Activated effector memory CD4-positive, alpha-beta T cell treated with anti-CD3 and anti-CD28 coated beads, Interleukin-2, amount 50 U/mL, for 16 hours (primary cell): ENCODE data around the gene TLK1.
"Not testable (repeated sequence)": the region's sequence is repeated elsewhere in the genome, so short reads cannot be mapped to it uniquely, and the experiment has no call there.

ENCODE experiments used
- DNase-seq: peaks from one replicate; pipeline ENCODE4 v3.0.0-alpha.2; 2020

The TLK1 gene

GRCh38 chr2:171169333-171169732 is 8.6 kb upstream of the TLK1 start:
- DNase-seq = no peak

GRCh38 chr2:171167352-171167997 is 6.8 kb upstream of the TLK1 start:
- no peak for DNase-seq

- no peak for DNase-seq
These were observed 5.8 kb upstream of the TLK1 start for GRCh38 chr2:171166328-171166983.

- DNase-seq = no peak
These were observed 5.3 kb upstream of the TLK1 start for GRCh38 chr2:171165967-171166327.

GRCh38 chr2:171163261-171163660 is 2.6 kb upstream of the TLK1 start:
- DNase-seq = no peak

GRCh38 chr2:171162522-171163197 is 2.0 kb upstream of the TLK1 start:
- not testable (repeated sequence) for DNase-seq

GRCh38 chr2:171160956-171161740 is 455 bp upstream of the TLK1 start:
- peak; percentile 87 for DNase-seq

- peak; percentile 85 for DNase-seq
These were observed 1.1 kb downstream of the TLK1 start for GRCh38 chr2:171159372-171160118.

- DNase-seq = no peak
These were observed 1.8 kb downstream of the TLK1 start for GRCh38 chr2:171158790-171159371.

GRCh38 chr2:171158036-171158789 is 2.5 kb downstream of the TLK1 start:
- DNase-seq = no peak

- no peak for DNase-seq
These were observed 3.6 kb downstream of the TLK1 start for GRCh38 chr2:171157109-171157500.

GRCh38 chr2:171154348-171154747 is 6.3 kb downstream of the TLK1 start:
- DNase-seq = no peak

GRCh38 chr2:171150694-171151285 is 9.9 kb downstream of the TLK1 start:
- DNase-seq = no peak

GRCh38 chr2:171149986-171150693 is 10.6 kb downstream of the TLK1 start:
- DNase-seq = no peak

- no peak for DNase-seq
These were observed 11.3 kb downstream of the TLK1 start for GRCh38 chr2:171149171-171149938.

- DNase-seq = no peak
These were observed 13.6 kb downstream of the TLK1 start for GRCh38 chr2:171147081-171147480.

- no peak for DNase-seq
These were observed 14.1 kb downstream of the TLK1 start for GRCh38 chr2:171146633-171147032.

GRCh38 chr2:171146071-171146470 is 14.6 kb downstream of the TLK1 start:
- DNase-seq = no peak

- no peak for DNase-seq
These were observed 17.0 kb downstream of the TLK1 start for GRCh38 chr2:171143670-171144062.

GRCh38 chr2:171142398-171142797 is 18.3 kb downstream of the TLK1 start:
- DNase-seq = no peak
